Testis (tissue), 3 donors: ENCODE data around the gene REEP5. TPM values are rescaled to one million over a fixed set of nuclear protein-coding genes. Genes with fewer than 3 reads are reported as not detected.

Experiments
- DNase-seq: peaks from one replicate; pipeline ENCODE4 v3.0.0-alpha.2; 2019
- H3K27ac ChIP-seq, 2 donors: fragments of 200-600 bp; sonication (generic); one replicate each; pipeline ENCODE4 v1.5.1; 2019
- H3K27me3 ChIP-seq: fragments of 200-600 bp; sonication (generic); one replicate; pipeline ENCODE4 v1.5.1; 2019
- H3K36me3 ChIP-seq: fragments of 200-600 bp; sonication (generic); one replicate; pipeline ENCODE4 v1.5.1; 2017; ENCODE audit warnings: low read depth; ENCODE audit errors: missing control alignments
- H3K4me1 ChIP-seq: fragments of 200-600 bp; sonication (generic); one replicate; pipeline ENCODE4 v1.5.1; 2019
- H3K4me3 ChIP-seq, 2 donors: fragments of 200-600 bp; sonication (generic); one replicate each; pipeline ENCODE4 v1.5.1; 2017 to 2019
- H3K9me3 ChIP-seq: fragments of 200-600 bp; sonication (generic); one replicate; pipeline ENCODE4 v1.5.1; 2017
- POLR2A ChIP-seq: fragments of 450-650 bp; IDR thresholded peaks from one replicate; pipeline ENCODE4 v1.6.1; 2017; ENCODE audit warnings: antibody characterized with exemption, mild to moderate bottlenecking, moderate library complexity
- WGBS, 2 donors: methylation state at CpG; one replicate each; pipeline ENCODE4 v1.1.5; 2018; 5-methylcytosine and 5-hydroxymethylcytosine counted together
- intact Hi-C: fragments of 100-400 bp; cut with DNase I; formaldehyde crosslinking; loops from one replicate; pipeline ENCODE4 v1.15.1; 2023; ENCODE audit warnings: low total_unique reads
- polyA plus RNA-seq: library from polyadenylated mRNA; stranded (reverse); fragments of 350-450 nt; fragmentation: Illumina TruSeq; extraction: RNeasy Lipid Tissue Mini Kit (QIAGEN cat#74804); gene quantifications from one replicate; pipeline ENCODE4 v1.2.3, GENCODE V29; 2014; ENCODE audit warnings: low read depth, low replicate concordance; ENCODE audit not compliant: insufficient read depth
- total RNA-seq, 2 donors: library from RNA; depleted of rRNA; stranded (reverse); fragments of >200 nt; gene quantifications; one replicate each; pipeline ENCODE4 v1.2.3, GENCODE V29; 2016
- TF ChIP-seq, protein P1 (sequence below), 3 experiments: fragments of 450-650 bp in 2 of 3; fragments of 200-600 bp in 1 of 3; sonication (generic) in 1 of 3; IDR thresholded peaks; one replicate each; pipeline ENCODE4 v1.5.1; 2016 to 2019; ENCODE audit warnings: antibody characterized with exemption in 3 of 3, mild to moderate bottlenecking in 2 of 3, moderate library complexity in 1 of 3

The REEP5 gene
- total and polyA plus RNA-seq, 3 donors from 2014 or later: 33.3 to 75.6 (median 34.2) TPM

- DNase-seq: no peak
- no peaks in the 10 kb centered on the region for H3K9me3 ChIP-seq
- no peaks in the 10 kb centered on the region for H3K36me3 ChIP-seq
- H3K27ac ChIP-seq: no peak overlapping the region
- H3K4me3 ChIP-seq: no peak overlapping the region
- WGBS, 2 donors: 96 to 97% methylated on average over 1 of the region's 1 CpG
- H3K4me1 ChIP-seq: no peaks in the 10 kb centered on the region
- TF ChIP-seq, protein P1, sequence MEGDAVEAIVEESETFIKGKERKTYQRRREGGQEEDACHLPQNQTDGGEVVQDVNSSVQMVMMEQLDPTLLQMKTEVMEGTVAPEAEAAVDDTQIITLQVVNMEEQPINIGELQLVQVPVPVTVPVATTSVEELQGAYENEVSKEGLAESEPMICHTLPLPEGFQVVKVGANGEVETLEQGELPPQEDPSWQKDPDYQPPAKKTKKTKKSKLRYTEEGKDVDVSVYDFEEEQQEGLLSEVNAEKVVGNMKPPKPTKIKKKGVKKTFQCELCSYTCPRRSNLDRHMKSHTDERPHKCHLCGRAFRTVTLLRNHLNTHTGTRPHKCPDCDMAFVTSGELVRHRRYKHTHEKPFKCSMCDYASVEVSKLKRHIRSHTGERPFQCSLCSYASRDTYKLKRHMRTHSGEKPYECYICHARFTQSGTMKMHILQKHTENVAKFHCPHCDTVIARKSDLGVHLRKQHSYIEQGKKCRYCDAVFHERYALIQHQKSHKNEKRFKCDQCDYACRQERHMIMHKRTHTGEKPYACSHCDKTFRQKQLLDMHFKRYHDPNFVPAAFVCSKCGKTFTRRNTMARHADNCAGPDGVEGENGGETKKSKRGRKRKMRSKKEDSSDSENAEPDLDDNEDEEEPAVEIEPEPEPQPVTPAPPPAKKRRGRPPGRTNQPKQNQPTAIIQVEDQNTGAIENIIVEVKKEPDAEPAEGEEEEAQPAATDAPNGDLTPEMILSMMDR (IDR thresholded peaks at IDR 0.05): no peak
- TF ChIP-seq POLR2A: no peak
- intact Hi-C loops: no loop called here
- no peaks in the 10 kb centered on the region for H3K27me3 ChIP-seq
Observed at GRCh38 chr5:112948458-112948857, 26.4 kb upstream of the REEP5 start.

GRCh38 chr5:112940670-112941069, 18.6 kb upstream of the REEP5 start:
- H3K36me3 ChIP-seq: no peaks in the 10 kb centered on the region
- no peak for DNase-seq
- H3K27me3 ChIP-seq: no peaks in the 10 kb centered on the region
- no peaks in the 10 kb centered on the region for H3K9me3 ChIP-seq
- no peak overlapping the region for H3K4me3 ChIP-seq
- intact Hi-C loops: no loop called here
- no peak overlapping the region for H3K27ac ChIP-seq
- WGBS, 2 donors: 66 to 88% methylated on average over 2 of the region's 2 CpGs
- TF ChIP-seq POLR2A: no peak
- TF ChIP-seq, protein P1 (IDR thresholded peaks at IDR 0.05): no peak
- H3K4me1 ChIP-seq: no peaks in the 10 kb centered on the region

DNA sequence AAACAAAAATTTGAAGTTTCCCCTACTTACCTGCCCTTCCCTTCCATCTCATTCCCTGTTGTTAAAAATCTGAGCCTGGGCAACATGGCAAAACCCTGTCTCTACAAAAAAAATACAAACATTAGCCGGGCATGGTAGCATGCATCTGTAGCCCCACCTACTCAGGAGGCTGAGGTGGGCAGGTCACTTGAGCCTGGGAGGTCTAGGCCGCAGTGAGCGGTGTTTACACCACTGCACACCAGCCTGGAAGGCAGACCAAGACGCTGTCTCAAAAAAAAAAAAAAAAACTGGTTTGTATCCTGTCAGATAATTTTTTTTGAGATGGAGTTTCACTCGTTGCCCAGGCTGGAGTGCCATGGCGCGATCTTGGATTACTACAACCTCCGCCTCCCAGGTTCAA, 16.3 kb upstream of the REEP5 start:
- 86 to 90% methylated on average over 8 of the region's 8 CpGs for WGBS, 2 donors
- intact Hi-C loops: no loop called here
- no peak for TF ChIP-seq POLR2A
- TF ChIP-seq, protein P1 (IDR thresholded peaks at IDR 0.05): no peak
- no peak overlapping the region for H3K4me3 ChIP-seq
- no peaks in the 10 kb centered on the region for H3K4me1 ChIP-seq
- H3K9me3 ChIP-seq: no peaks in the 10 kb centered on the region
- no peak for DNase-seq
- H3K36me3 ChIP-seq: no peaks in the 10 kb centered on the region
- no peak overlapping the region for H3K27ac ChIP-seq
- no peaks in the 10 kb centered on the region for H3K27me3 ChIP-seq

DNA sequence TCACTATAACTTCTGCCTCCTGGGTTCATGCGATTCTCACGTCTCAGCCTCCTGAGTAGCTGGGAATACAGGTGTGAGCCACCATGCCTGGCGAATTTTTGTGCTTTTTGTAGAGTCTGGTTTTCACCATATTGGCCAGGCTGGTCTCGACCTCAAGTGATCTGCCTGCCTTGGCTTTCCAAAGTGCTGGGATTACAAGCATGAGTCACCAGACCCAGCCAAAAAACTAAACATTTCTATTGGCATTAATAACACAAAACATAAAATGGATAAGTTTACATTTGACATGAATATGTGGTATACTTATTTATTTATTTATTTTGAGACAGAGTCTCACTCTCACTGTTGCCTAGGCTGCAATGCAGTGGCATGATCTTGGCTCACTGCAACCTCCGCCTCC, 13.6 kb upstream of the REEP5 start:
- Histone ChIP-seq H3K36me3 (no peaks in the 10 kb centered on the region), H3K4me1 (no peaks in the 10 kb centered on the region), H3K4me3 (no peak overlapping the region), H3K27me3 (no peaks in the 10 kb centered on the region), H3K9me3 (no peaks in the 10 kb centered on the region), H3K27ac (no peak overlapping the region)
- WGBS, 2 donors: 98 to 99% methylated on average over 5 of the region's 5 CpGs
- no peak for DNase-seq
- intact Hi-C loops: no loop called here
- TF ChIP-seq, protein P1 (IDR thresholded peaks at IDR 0.05): no peak
- no peak for TF ChIP-seq POLR2A

DNA sequence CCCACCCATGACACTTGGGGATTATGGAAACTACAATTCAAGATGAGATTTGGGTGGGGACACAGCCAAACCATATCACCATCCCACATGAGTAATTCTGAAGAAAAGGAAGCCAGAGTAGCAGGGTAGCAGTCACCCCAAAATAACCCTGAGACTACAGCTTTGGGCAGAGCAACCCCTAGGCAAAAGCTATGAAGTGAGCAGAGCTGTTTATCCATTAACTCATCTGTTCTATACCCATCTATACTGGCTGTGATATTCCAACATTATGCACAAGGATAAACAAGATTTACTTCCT, 12.3 kb upstream of the REEP5 start:
- no peaks in the 10 kb centered on the region for H3K4me1 ChIP-seq

More for the DNA sequence above, 12.3 kb upstream of the REEP5 start:
- intact Hi-C loops: no loop called here
- no peaks in the 10 kb centered on the region for H3K27me3 ChIP-seq
- no peaks in the 10 kb centered on the region for H3K36me3 ChIP-seq
- H3K4me3 ChIP-seq: no peak overlapping the region
- H3K9me3 ChIP-seq: no peaks in the 10 kb centered on the region
- DNase-seq: no peak
- TF ChIP-seq POLR2A: no peak
- TF ChIP-seq, protein P1 (IDR thresholded peaks at IDR 0.05): no peak
- H3K27ac ChIP-seq: no peak overlapping the region
